ENCODE measurements around the gene DSCAML1. TPM values are rescaled to one million over a fixed set of nuclear protein-coding genes. Genes with fewer than 3 reads are reported as not detected.
A peak's percentile ranks its signal among the peaks of the same experiment; 100 is the strongest.

Gene DSCAML1
- total and polyA plus RNA-seq, 9 of the 15 experiments (the other 6 are each of a cell fraction or from before 2014, with no cell fraction given): not detected

DNA sequence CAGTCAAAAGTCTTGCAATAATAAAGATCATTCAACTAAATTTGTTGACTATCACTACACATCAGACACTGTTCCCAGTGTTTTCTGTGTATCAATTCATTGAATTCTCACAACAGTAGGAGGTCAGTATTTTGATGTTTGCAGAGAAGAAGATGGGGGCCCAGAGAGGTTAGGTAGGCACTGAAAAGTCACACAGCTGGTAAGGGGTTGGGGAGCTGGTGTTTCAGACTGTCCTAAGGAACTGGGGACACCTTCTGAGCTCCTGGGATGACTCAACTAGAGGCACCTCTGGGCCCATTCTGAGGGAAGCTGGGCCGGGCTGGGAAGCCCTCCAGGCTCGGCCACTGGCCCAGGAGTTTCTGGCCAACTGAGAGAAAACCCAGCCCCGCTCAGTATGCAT lies 180.0 kb downstream of the DSCAML1 start:
- in situ Hi-C loops (cut with MboI) (no loop called here), intact Hi-C loops (cut with micrococcal nuclease) (no loop called here)
- Histone ChIP-seq H3K79me2 (ENCODE audit: control insufficient read depth, insufficient read depth, low read length) (no peaks in the 10 kb centered on the region), H3K27me3 (ENCODE audit: control insufficient read depth in 2 of 2, insufficient read depth in 2 of 2, low read length in 2 of 2) (peaks cover 0 to 4% of the 10 kb centered on the region in 2 experiments; a peak in 1 of 5 replicates), H3K4me2 (ENCODE audit: insufficient read depth, low read length) (no peak overlapping the region), H3K27ac (ENCODE audit: extremely low read depth, low read depth, low read length) (no peak overlapping the region), H2AFZ (ENCODE audit: low read depth, low read length) (no peak overlapping the region), H3K4me3 (no peak overlapping the region), H4K20me1 (replicated peaks; ENCODE audit: control insufficient read depth, insufficient read depth, low read length) (no peaks in the 10 kb centered on the region), H3K36me3 (ENCODE audit: control insufficient read depth, insufficient read depth, low read length) (no peaks in the 10 kb centered on the region), H3K9me1 (ENCODE audit: control insufficient read depth, insufficient read depth, low read length) (no peaks in the 10 kb centered on the region), H3K9me3 (replicated peaks; ENCODE audit: control insufficient read depth, insufficient read depth, low read depth, low read length) (no peaks in the 10 kb centered on the region), H3K9ac (ENCODE audit: insufficient read depth in 1 of 2, low read depth in 2 of 2, low read length in 2 of 2) (no peak overlapping the region), H3K4me1 (replicated peaks in 1 of 2; ENCODE audit: control insufficient read depth in 2 of 2, insufficient read depth in 2 of 2, low read length in 2 of 2) (no peaks in the 10 kb centered on the region)
- POLR2A ChIA-PET: no interaction called here
- TF ChIP-seq THAP12 (CRISPR knock-in tag; IDR thresholded peaks at IDR 0.05): no peak
- TF ChIP-seq ZFP36 (IDR thresholded peaks at IDR 0.05; ENCODE audit: low read depth, low read length, partially characterized antibody): peak; percentile 45
- no peak for TF ChIP-seq MED1 (CRISPR knock-in tag; IDR thresholded peaks at IDR 0.05; ENCODE audit: borderline replicate concordance)
- peak; percentile 63 for TF ChIP-seq RBM25 (IDR thresholded peaks at IDR 0.05; ENCODE audit: low read depth, low read length, severe bottlenecking)
- TF ChIP-seq ZNF699 (CRISPR knock-in tag; IDR thresholded peaks at IDR 0.05; ENCODE audit: insufficient replicate concordance): no peak
- no peak for TF ChIP-seq ZNF311 (CRISPR knock-in tag; IDR thresholded peaks at IDR 0.05)
- TF ChIP-seq ZNF217 (CRISPR knock-in tag; IDR thresholded peaks at IDR 0.05): no peak
- TF ChIP-seq SMARCB1 (IDR thresholded peaks at IDR 0.05; ENCODE audit: insufficient read length, low read depth): no peak
- TF ChIP-seq NBN (IDR thresholded peaks at IDR 0.05; ENCODE audit: low read depth): no peak
- no peak for TF ChIP-seq PYGO2 (tag; IDR thresholded peaks at IDR 0.05)
- TF ChIP-seq, protein P1, sequence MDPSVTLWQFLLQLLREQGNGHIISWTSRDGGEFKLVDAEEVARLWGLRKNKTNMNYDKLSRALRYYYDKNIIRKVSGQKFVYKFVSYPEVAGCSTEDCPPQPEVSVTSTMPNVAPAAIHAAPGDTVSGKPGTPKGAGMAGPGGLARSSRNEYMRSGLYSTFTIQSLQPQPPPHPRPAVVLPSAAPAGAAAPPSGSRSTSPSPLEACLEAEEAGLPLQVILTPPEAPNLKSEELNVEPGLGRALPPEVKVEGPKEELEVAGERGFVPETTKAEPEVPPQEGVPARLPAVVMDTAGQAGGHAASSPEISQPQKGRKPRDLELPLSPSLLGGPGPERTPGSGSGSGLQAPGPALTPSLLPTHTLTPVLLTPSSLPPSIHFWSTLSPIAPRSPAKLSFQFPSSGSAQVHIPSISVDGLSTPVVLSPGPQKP (CRISPR knock-in tag; IDR thresholded peaks at IDR 0.05): no peak
- TF ChIP-seq, protein P2, sequence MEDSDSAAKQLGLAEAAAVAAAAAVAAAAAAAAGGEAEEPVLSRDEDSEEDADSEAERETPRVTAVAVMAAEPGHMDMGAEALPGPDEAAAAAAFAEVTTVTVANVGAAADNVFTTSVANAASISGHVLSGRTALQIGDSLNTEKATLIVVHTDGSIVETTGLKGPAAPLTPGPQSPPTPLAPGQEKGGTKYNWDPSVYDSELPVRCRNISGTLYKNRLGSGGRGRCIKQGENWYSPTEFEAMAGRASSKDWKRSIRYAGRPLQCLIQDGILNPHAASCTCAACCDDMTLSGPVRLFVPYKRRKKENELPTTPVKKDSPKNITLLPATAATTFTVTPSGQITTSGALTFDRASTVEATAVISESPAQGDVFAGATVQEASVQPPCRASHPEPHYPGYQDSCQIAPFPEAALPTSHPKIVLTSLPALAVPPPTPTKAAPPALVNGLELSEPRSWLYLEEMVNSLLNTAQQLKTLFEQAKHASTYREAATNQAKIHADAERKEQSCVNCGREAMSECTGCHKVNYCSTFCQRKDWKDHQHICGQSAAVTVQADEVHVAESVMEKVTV (CRISPR knock-in tag; IDR thresholded peaks at IDR 0.05): no peak
- TF ChIP-seq PTTG1 (tag; IDR thresholded peaks at IDR 0.05; ENCODE audit: low read depth): no peak
- WGBS (ENCODE audit: insufficient coverage, low coverage, missing lambda C conversion rate): 0% methylated on average over 3 of the region's 3 CpGs
- no TSS peak for BruUV-seq (replicated peaks)
- DNase-seq (ENCODE audit: extremely low read depth in 1 of 4, low spot score in 3 of 4) (no peak), FAIRE-seq (no peak), ATAC-seq (no peak)
- CTCF ChIA-PET (ENCODE audit: low intra/inter-chr PET ratio): no interaction called here

All from K562 (cell line).